GM21381 (cell line): ENCODE measurements around the gene FNDC5.

Experiments
- ATAC-seq: cut with Tn5 transposase; IDR thresholded peaks from one replicate; pipeline ENCODE4 v1.9.1; 2021; ENCODE audit warnings: mild to moderate bottlenecking, moderate library complexity; ENCODE audit not compliant: unreplicated experiment

Gene FNDC5

GRCh38 chr1:32897082-32898049 lies 26.7 kb upstream of the FNDC5 start:
- no peak for ATAC-seq

GRCh38 chr1:32896451-32896850 lies 25.7 kb upstream of the FNDC5 start:
- ATAC-seq, result no peak

GRCh38 chr1:32895325-32896215 lies 24.9 kb upstream of the FNDC5 start:
- no peak for ATAC-seq

GRCh38 chr1:32894681-32895080 lies 24.0 kb upstream of the FNDC5 start:
- ATAC-seq, result no peak

GRCh38 chr1:32894019-32894600 lies 23.4 kb upstream of the FNDC5 start:
- ATAC-seq, result no peak

- no peak for ATAC-seq
Observed at GRCh38 chr1:32893198-32894018, 22.7 kb upstream of the FNDC5 start.

- no peak for ATAC-seq
Observed at GRCh38 chr1:32892368-32893197, 21.9 kb upstream of the FNDC5 start.

GRCh38 chr1:32891630-32892029 lies 20.9 kb upstream of the FNDC5 start:
- ATAC-seq, result no peak

- ATAC-seq, result no peak
Observed at GRCh38 chr1:32891241-32891570, 20.5 kb upstream of the FNDC5 start.

GRCh38 chr1:32890516-32891240 lies 20.0 kb upstream of the FNDC5 start:
- no peak for ATAC-seq

- no peak for ATAC-seq
Observed at GRCh38 chr1:32889731-32890278, 19.1 kb upstream of the FNDC5 start.

- no peak for ATAC-seq
Observed at GRCh38 chr1:32888677-32889420, 18.1 kb upstream of the FNDC5 start.

- no peak for ATAC-seq
Observed at GRCh38 chr1:32888134-32888533, 17.4 kb upstream of the FNDC5 start.

- ATAC-seq, result no peak
Observed at GRCh38 chr1:32887623-32888022, 16.9 kb upstream of the FNDC5 start.

GRCh38 chr1:32886828-32887414 lies 16.2 kb upstream of the FNDC5 start:
- ATAC-seq, result no peak

GRCh38 chr1:32886004-32886827 lies 15.5 kb upstream of the FNDC5 start, which contains the start of gene HPCA:
HPCA (plus strand) TSS chr1:32886491; CDS start chr1:32888899, 2,408 bp downstream.
- no peak for ATAC-seq

GRCh38 chr1:32885676-32886003 lies 14.9 kb upstream of the FNDC5 start:
- ATAC-seq, result no peak
